Neutrophil (primary cell): ENCODE results near the gene IBTK.
"Not testable (repeated sequence)": the region's sequence is repeated elsewhere in the genome, so short reads cannot be mapped to it uniquely, and the experiment has no call there.

ENCODE experiments used
- H3K27ac ChIP-seq: fragments of 200-600 bp; sonication (generic); 2 replicates; pipeline ENCODE4 v1.5.1; 2016; ENCODE audit warnings: mild to moderate bottlenecking, moderate library complexity
- H3K27me3 ChIP-seq: fragments of 200-600 bp; sonication (generic); 2 replicates; pipeline ENCODE4 v1.6.0; 2016; ENCODE audit warnings: mild to moderate bottlenecking
- H3K36me3 ChIP-seq: fragments of 200-600 bp; sonication (generic); 2 replicates; pipeline ENCODE4 v1.5.1; 2017
- H3K4me1 ChIP-seq, 2 experiments: fragments of 200-600 bp in 1 of 2; sonication (generic) in 1 of 2; 1 replicate in 1 of 2; 2 replicates in 1 of 2; pipeline versions ENCODE4 v1.5.1 to v1.6.1; 2013 to 2016; ENCODE audit warnings: low read depth in 1 of 2, low read length in 1 of 2, mild to moderate bottlenecking in 1 of 2, moderate library complexity in 1 of 2; ENCODE audit not compliant: control insufficient read depth in 1 of 2, insufficient read depth in 1 of 2
- H3K4me3 ChIP-seq, 2 experiments: fragments of 200-600 bp in 1 of 2; sonication (generic) in 1 of 2; 1 replicate in 1 of 2; 2 replicates in 1 of 2; pipeline ENCODE4 v1.5.1; 2013 to 2016; ENCODE audit warnings: low read depth in 1 of 2, low read length in 1 of 2, mild to moderate bottlenecking in 1 of 2, moderate library complexity in 1 of 2
- H3K9me3 ChIP-seq: fragments of 200-600 bp; sonication (generic); 2 replicates; pipeline ENCODE4 v1.5.1; 2016
- CTCF ChIP-seq: fragments of 200-600 bp; sonication (generic); IDR thresholded peaks from 2 replicates; pipeline ENCODE4 v1.5.1; 2016; ENCODE audit warnings: antibody characterized with exemption

IBTK gene

DNA sequence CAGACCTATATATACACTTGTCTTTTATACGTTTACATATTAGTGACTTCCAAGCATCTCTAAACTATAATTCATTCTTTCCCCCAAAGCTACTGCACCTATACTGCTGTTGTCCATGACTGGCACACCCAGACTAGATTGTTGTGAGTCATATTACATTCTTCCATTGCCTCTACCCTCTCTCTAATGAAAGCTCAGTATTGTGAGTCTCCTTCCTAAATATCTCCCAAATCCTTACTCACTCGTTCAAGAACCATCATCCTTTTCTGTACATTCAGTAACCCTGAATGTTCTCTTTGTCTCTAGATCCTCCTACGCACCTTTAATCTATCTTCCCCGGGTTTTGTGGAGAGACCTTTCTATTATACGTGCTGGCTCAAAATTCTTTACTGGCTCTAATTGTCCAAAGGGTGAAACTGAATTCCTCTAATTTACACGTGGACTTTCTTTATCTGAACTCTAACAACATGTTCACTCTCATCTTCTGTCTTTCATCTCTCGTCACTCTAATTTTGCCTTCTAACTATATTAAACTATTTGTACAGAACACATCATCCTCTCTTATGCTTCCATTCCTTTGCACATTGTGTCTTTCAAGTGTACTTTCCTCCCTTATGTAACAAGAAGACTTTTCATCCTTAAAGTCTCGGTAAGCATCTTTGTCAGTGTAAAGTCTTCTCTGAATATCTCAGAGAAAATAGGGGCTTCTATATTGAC, 109.3 kb downstream of the IBTK start:
- TF ChIP-seq CTCF: no peak
- Histone ChIP-seq H3K27ac (no peak overlapping the region), H3K9me3 (no peaks in the 10 kb centered on the region), H3K4me1 (no peaks in the 10 kb centered on the region), H3K27me3 (no peaks in the 10 kb centered on the region), H3K4me3 (no peak overlapping the region), H3K36me3 (no peaks in the 10 kb centered on the region)

DNA sequence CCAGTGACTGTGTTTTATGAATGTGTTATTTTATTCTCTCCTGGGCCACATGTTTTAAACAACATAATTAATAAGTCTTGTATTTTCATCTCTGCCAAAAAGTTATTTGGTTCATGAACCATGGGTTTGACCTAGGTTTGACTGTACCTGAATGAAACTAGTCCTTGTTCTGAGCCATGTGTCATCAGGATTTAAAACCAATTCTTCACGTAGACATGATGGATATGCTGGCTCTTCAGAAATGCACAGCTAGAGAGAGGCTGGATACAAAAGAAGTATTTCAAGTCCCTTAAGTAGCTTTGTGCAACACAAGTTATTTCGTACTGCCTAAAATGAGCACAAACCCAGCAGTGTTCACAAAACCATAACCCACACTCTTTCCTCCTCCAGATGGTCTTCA, 116.1 kb downstream of the IBTK start:
- no peak overlapping the region for H3K4me3 ChIP-seq
- no peaks in the 10 kb centered on the region for H3K27me3 ChIP-seq
- no peak overlapping the region for H3K27ac ChIP-seq
- no peaks in the 10 kb centered on the region for H3K36me3 ChIP-seq
- H3K4me1 ChIP-seq: no peaks in the 10 kb centered on the region
- no peak for TF ChIP-seq CTCF
- H3K9me3 ChIP-seq: no peaks in the 10 kb centered on the region

DNA sequence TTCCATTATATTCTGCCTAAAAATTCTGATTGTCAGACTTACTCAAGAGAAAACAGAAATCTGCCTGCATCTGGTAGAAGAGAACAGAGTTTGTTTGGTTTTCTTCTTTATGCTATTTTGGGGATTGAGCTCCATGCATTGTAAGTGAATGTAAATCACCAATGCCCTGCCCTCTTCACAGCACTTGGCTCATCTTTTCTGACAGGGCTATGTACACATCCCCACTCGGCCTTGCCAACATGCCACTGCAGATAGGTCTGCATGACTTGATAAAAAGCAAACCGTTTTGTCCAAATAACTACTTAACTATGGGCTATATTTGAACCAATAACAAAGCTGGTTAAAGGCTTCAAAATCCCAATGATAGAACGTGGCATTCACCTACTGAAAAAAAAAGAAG, 117.7 kb downstream of the IBTK start:
- TF ChIP-seq CTCF: no peak
- Histone ChIP-seq H3K9me3 (no peaks in the 10 kb centered on the region), H3K27me3 (no peaks in the 10 kb centered on the region), H3K4me3 (no peak overlapping the region), H3K27ac (no peak overlapping the region), H3K36me3 (no peaks in the 10 kb centered on the region), H3K4me1 (no peaks in the 10 kb centered on the region)

DNA sequence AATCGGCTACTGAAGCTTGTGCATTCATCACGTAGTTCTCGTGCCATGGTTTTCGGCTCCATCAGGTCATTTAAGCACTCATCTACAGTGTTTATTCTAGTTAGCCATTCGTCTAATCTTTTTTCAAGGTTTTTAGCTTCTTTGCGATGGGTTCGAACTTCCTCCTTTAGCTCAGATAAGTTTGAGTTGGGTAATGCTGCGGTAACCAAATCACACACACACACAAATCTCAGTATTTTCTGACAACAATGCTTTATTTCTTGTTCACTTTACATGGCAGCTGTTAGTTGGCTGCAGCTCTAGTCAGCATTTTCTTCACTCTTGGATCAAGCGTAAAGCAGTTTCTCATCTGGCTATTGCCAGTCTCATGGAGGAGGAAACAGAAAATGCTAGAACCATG, 118.6 kb downstream of the IBTK start:
- H3K27me3 ChIP-seq, H3K4me1 ChIP-seq, H3K27ac ChIP-seq, H3K36me3 ChIP-seq, H3K4me3 ChIP-seq, H3K9me3 ChIP-seq: not testable (repeated sequence)

- Histone ChIP-seq H3K36me3 (no peaks in the 10 kb centered on the region), H3K27me3 (no peaks in the 10 kb centered on the region), H3K27ac (no peak overlapping the region), H3K4me1 (no peaks in the 10 kb centered on the region), H3K9me3 (no peaks in the 10 kb centered on the region), H3K4me3 (no peak overlapping the region)
- no peak for TF ChIP-seq CTCF
Measured at GRCh38 chr6:82123632-82124031, 123.9 kb downstream of the IBTK start.
